H9 (cell line): Measurements from ENCODE around the gene PRRG3. TPM values are rescaled to one million over a fixed set of nuclear protein-coding genes. Genes with fewer than 3 reads are reported as not detected.
A peak's percentile ranks its signal among the peaks of the same experiment; 100 is the strongest.
"Not testable (repeated sequence)": the region's sequence is repeated elsewhere in the genome, so short reads cannot be mapped to it uniquely, and the experiment has no call there.

Experiments
- DNase-seq: peaks from one replicate; pipeline ENCODE4 v3.0.0-alpha.2; 2017
- H2AFZ ChIP-seq: one replicate; pipeline ENCODE4 v1.6.1; 2013; ENCODE audit warnings: mild to moderate bottlenecking, low read length, control low read depth, moderate library complexity
- H2AK5ac ChIP-seq: 2 replicates; pipeline ENCODE4 v1.6.1; 2013; ENCODE audit warnings: low read length, control low read depth, mixed read lengths; ENCODE audit not compliant: insufficient read length
- H2BK120ac ChIP-seq: one replicate; pipeline ENCODE4 v1.6.1; 2013; ENCODE audit warnings: low read depth, mild to moderate bottlenecking, low read length, control low read depth, inconsistent platforms; ENCODE audit not compliant: poor library complexity, severe bottlenecking
- H2BK12ac ChIP-seq: 2 replicates; pipeline ENCODE4 v1.6.1; 2013; ENCODE audit warnings: low read length, control low read depth, mixed read lengths, low read depth; ENCODE audit not compliant: insufficient read length
- H2BK15ac ChIP-seq: 2 replicates; pipeline ENCODE4 v1.6.1; 2013; ENCODE audit warnings: low read depth, low read length, control low read depth
- H2BK20ac ChIP-seq: one replicate; pipeline ENCODE4 v1.6.1; 2013; ENCODE audit warnings: low read depth, mild to moderate bottlenecking, low read length, control low read depth, inconsistent platforms; ENCODE audit not compliant: poor library complexity, severe bottlenecking
- H2BK5ac ChIP-seq: 2 replicates; pipeline ENCODE4 v1.6.1; 2013; ENCODE audit warnings: low read length, control low read depth, mixed read lengths; ENCODE audit not compliant: insufficient read length
- H3K14ac ChIP-seq: 2 replicates; pipeline ENCODE4 v1.6.1; 2013; ENCODE audit warnings: low read length, control low read depth; ENCODE audit not compliant: insufficient read depth
- H3K18ac ChIP-seq: 2 replicates; pipeline ENCODE4 v1.6.1; 2013; ENCODE audit warnings: low read depth, mild to moderate bottlenecking, mixed read lengths, low read length, control low read depth; ENCODE audit not compliant: insufficient read length
- H3K23ac ChIP-seq: 2 replicates; pipeline ENCODE4 v1.6.1; 2013; ENCODE audit warnings: low read length, control low read depth, mixed read lengths, low read depth; ENCODE audit not compliant: insufficient read length
- H3K23me2 ChIP-seq: 2 replicates; pipeline ENCODE4 v1.6.1; 2013; ENCODE audit warnings: low read depth, mild to moderate bottlenecking, mixed read lengths, low read length, control low read depth; ENCODE audit not compliant: insufficient read length, poor library complexity, severe bottlenecking
- H3K27ac ChIP-seq: 2 replicates; pipeline ENCODE4 v1.5.1; 2013; ENCODE audit warnings: low read length, control low read depth, mixed read lengths, low read depth; ENCODE audit not compliant: insufficient read length
- H3K27me3 ChIP-seq: 2 replicates; pipeline ENCODE4 v1.6.1; 2013; ENCODE audit warnings: low read length, control low read depth, inconsistent platforms; ENCODE audit not compliant: insufficient read depth
- H3K4ac ChIP-seq: 2 replicates; pipeline ENCODE4 v1.6.1; 2013; ENCODE audit warnings: low read depth, mild to moderate bottlenecking, control low read depth, inconsistent platforms, low read length, moderate library complexity
- H3K4me1 ChIP-seq: 2 replicates; pipeline ENCODE4 v1.6.1; 2013; ENCODE audit warnings: low read length, control low read depth, inconsistent platforms; ENCODE audit not compliant: insufficient read depth
- H3K4me2 ChIP-seq: 2 replicates; pipeline ENCODE4 v1.6.1; 2013; ENCODE audit warnings: low read length, control low read depth, mixed read lengths; ENCODE audit not compliant: insufficient read length, insufficient read depth
- H3K56ac ChIP-seq: 2 replicates; pipeline ENCODE4 v1.6.1; 2013; ENCODE audit warnings: low read depth, mild to moderate bottlenecking, mixed read lengths, low read length, control low read depth; ENCODE audit not compliant: insufficient read length
- H3K79me1 ChIP-seq: 2 replicates; pipeline ENCODE4 v1.6.1; 2013; ENCODE audit warnings: low read depth, mild to moderate bottlenecking, moderate library complexity, low read length, control low read depth, inconsistent platforms; ENCODE audit not compliant: insufficient read depth, poor library complexity, severe bottlenecking
- H3K79me2 ChIP-seq: 2 replicates; pipeline ENCODE4 v1.6.1; 2013; ENCODE audit warnings: low read length, control low read depth, inconsistent platforms; ENCODE audit not compliant: insufficient read depth
- H3K9ac ChIP-seq: 2 replicates; pipeline ENCODE4 v1.6.1; 2013; ENCODE audit warnings: low read length, control low read depth, mixed read lengths; ENCODE audit not compliant: insufficient read length; ENCODE audit errors: extremely low read depth
- H3K9me3 ChIP-seq: one replicate; pipeline ENCODE4 v1.6.1; 2013; ENCODE audit warnings: low read depth, low read length, inconsistent platforms; ENCODE audit not compliant: control insufficient read depth
- H3T11ph ChIP-seq: one replicate; pipeline ENCODE4 v1.6.1; 2013; ENCODE audit warnings: mild to moderate bottlenecking, low read length, control low read depth, inconsistent platforms
- H4K20me1 ChIP-seq: one replicate; pipeline ENCODE4 v1.6.1; 2013; ENCODE audit not compliant: control insufficient read depth, insufficient read length, insufficient read depth
- H4K5ac ChIP-seq: 2 replicates; pipeline ENCODE4 v1.6.1; 2013; ENCODE audit warnings: low read depth, mild to moderate bottlenecking, mixed read lengths, low read length, control low read depth; ENCODE audit not compliant: insufficient read length
- H4K8ac ChIP-seq: replicated peaks from 2 replicates; pipeline ENCODE4 v1.6.1; 2013; ENCODE audit warnings: low read length, control low read depth, mixed read lengths, low read depth; ENCODE audit not compliant: insufficient read length
- H4K91ac ChIP-seq: 2 replicates; pipeline ENCODE4 v1.6.1; 2013; ENCODE audit warnings: low read depth, mild to moderate bottlenecking, moderate library complexity, mixed read lengths, low read length, control low read depth; ENCODE audit not compliant: insufficient read length
- H3K27ac Mint-ChIP-seq, 3 experiments: 2 replicates in 2 of 3; 3 replicates in 1 of 3; pipeline ENCODE4 v1.8.0; 2020 to 2021; ENCODE audit warnings: mixed read lengths in 3 of 3, mild to moderate bottlenecking in 1 of 3, moderate library complexity in 1 of 3
- H3K27me3 Mint-ChIP-seq: 2 replicates; pipeline ENCODE4 v1.8.0; 2021; ENCODE audit warnings: low read depth, mild to moderate bottlenecking, moderate library complexity, mixed read lengths
- H3K36me3 Mint-ChIP-seq, 3 experiments: 2 replicates in 2 of 3; 3 replicates in 1 of 3; pipeline ENCODE4 v1.8.0; 2020 to 2021; ENCODE audit warnings: low read depth in 3 of 3, mixed read lengths in 3 of 3; ENCODE audit not compliant: insufficient read depth in 1 of 3
- H3K4me1 Mint-ChIP-seq, 2 experiments: 2 replicates each; pipeline ENCODE4 v1.8.0; 2020; ENCODE audit warnings: mixed read lengths in 2 of 2
- H3K4me3 Mint-ChIP-seq, 2 experiments: 2 replicates in 1 of 2; 3 replicates in 1 of 2; pipeline ENCODE4 v1.8.0; 2020 to 2021; ENCODE audit warnings: mild to moderate bottlenecking in 2 of 2, mixed read lengths in 2 of 2, moderate library complexity in 1 of 2
- H3K9me3 Mint-ChIP-seq, 2 experiments: 2 replicates in 1 of 2; 3 replicates in 1 of 2; pipeline ENCODE4 v1.8.0; 2020; ENCODE audit warnings: mild to moderate bottlenecking in 2 of 2, mixed read lengths in 2 of 2, moderate library complexity in 1 of 2
- CTCF ChIP-seq: fragments of 200-600 bp; sonication (generic); conservative IDR thresholded peaks from 3 replicates; pipeline ENCODE4 v1.8.0; 2021; ENCODE audit warnings: antibody characterized with exemption, mild to moderate bottlenecking
- WGBS: extraction: QIAGEN DNeasy Blood & Tissue Kit; methylation state at CpG from one replicate; pipeline ENCODE4 v1.1.7; 2013; ENCODE audit warnings: missing lambda C conversion rate, low lambda C conversion rate, mixed read lengths; ENCODE audit not compliant: insufficient read length; ENCODE audit errors: extremely low coverage; 5-methylcytosine and 5-hydroxymethylcytosine counted together
- total RNA-seq: library from RNA; stranded (reverse); gene quantifications from 2 replicates; pipeline ENCODE4 v1.2.1, GENCODE V29; 2021

The PRRG3 gene
- total RNA-seq, 1 experiment from 2014 or later = 4.9 TPM

GRCh38 chrX:151695583-151696340 lies 504 bp downstream of the PRRG3 start:
- Mint-ChIP-seq H3K27ac (no peak overlapping the region), H3K36me3 (peaks cover 0 to 5% (median 3%) of the 10 kb centered on the region in 3 experiments; a peak in 5 of 7 replicates)

GRCh38 chrX:151697082-151697481 lies 1.8 kb downstream of the PRRG3 start:
- H3K4ac ChIP-seq, H3K36me3 Mint-ChIP-seq, H2BK15ac ChIP-seq, H3K27ac Mint-ChIP-seq, H4K20me1 ChIP-seq, H3K18ac ChIP-seq, H3K4me3 Mint-ChIP-seq, H3K27ac ChIP-seq, H3K79me1 ChIP-seq, H2BK12ac ChIP-seq, H3K23me2 ChIP-seq, H3K9ac ChIP-seq, H2BK5ac ChIP-seq, H3K79me2 ChIP-seq, H3K14ac ChIP-seq, H3K27me3 ChIP-seq, H3K4me2 ChIP-seq, H2BK120ac ChIP-seq, H2AFZ ChIP-seq, H3T11ph ChIP-seq, DNase-seq, H4K91ac ChIP-seq, H3K56ac ChIP-seq, H3K23ac ChIP-seq, H3K4me1 ChIP-seq, H4K5ac ChIP-seq, H4K8ac ChIP-seq, H2BK20ac ChIP-seq, H2AK5ac ChIP-seq: not testable (repeated sequence)
- Mint-ChIP-seq H3K4me1 (peaks cover 11% of the 10 kb centered on the region in 2 experiments), H3K27me3 (peaks cover 23% of the 10 kb centered on the region), H3K9me3 (peaks cover 52 to 68% of the 10 kb centered on the region in 2 experiments)
- peaks cover 71% of the 10 kb centered on the region for H3K9me3 ChIP-seq
- WGBS = no CpG with 5 or more reads among the region's 8 CpGs

More at GRCh38 chrX:151695583-151696340, 504 bp downstream of the PRRG3 start:
- Histone ChIP-seq H3K9me3 (peaks cover 72% of the 10 kb centered on the region), H2AFZ (no peak overlapping the region), H3K79me2 (no peaks in the 10 kb centered on the region), H3K56ac (no peak overlapping the region), H3K14ac (no peak overlapping the region), H3K79me1 (no peaks in the 10 kb centered on the region), H4K5ac (no peak overlapping the region), H2BK15ac (no peak overlapping the region), H3K23me2 (no peaks in the 10 kb centered on the region), H3K23ac (no peak overlapping the region), H3K18ac (no peak overlapping the region), H3K4ac (no peak overlapping the region), H2BK120ac (no peak overlapping the region), H3K27me3 (no peaks in the 10 kb centered on the region), H3T11ph (no peak overlapping the region), H4K91ac (no peak overlapping the region), H4K20me1 (no peaks in the 10 kb centered on the region), H3K4me2 (peak overlapping the region; percentile 36), H2BK5ac (no peak overlapping the region), H3K9ac (no peak overlapping the region), H3K4me1 (no peaks in the 10 kb centered on the region), H2BK20ac (no peak overlapping the region), H2AK5ac (no peak overlapping the region), H4K8ac (no peak overlapping the region), H2BK12ac (no peak overlapping the region), H3K27ac (no peak overlapping the region)
- peak overlapping the region; percentile 64 to 80 for H3K4me3 Mint-ChIP-seq
- H3K4me1 Mint-ChIP-seq = peaks cover 11% of the 10 kb centered on the region in 2 experiments
- TF ChIP-seq CTCF = no peak
- DNase-seq = no peak
- peaks cover 45 to 62% of the 10 kb centered on the region in 2 experiments for H3K9me3 Mint-ChIP-seq
- peaks cover 23% of the 10 kb centered on the region for H3K27me3 Mint-ChIP-seq
- no CpG with 5 or more reads among the region's 19 CpGs for WGBS
